ENCODE results near the gene KCNQ1OT1. TPM values are rescaled to one million over a fixed set of nuclear protein-coding genes. Genes with fewer than 3 reads are reported as not detected.

The KCNQ1OT1 gene
- total and polyA plus RNA-seq, 2 of the 4 experiments (the other 2 are of a cell fraction): 0.14 to 2.0 TPM

DNA sequence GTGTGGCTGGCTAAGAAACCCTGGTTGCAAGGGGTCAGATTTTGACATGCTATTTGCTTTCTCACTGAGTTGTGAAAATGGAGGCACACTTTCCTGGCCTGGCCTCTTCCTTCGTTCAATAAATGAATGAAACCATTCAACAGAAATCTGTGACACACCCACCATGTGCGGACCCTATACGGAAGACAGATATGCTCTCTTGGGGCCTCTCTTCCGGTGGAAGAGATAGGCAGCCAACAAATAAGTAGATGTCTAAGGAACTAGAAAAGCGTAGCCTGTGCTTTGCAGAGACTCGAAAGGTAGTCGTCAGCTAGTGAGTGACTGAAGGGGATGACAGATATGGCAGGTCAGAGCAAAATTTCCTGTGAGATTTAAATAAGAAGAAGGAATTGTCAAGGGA, 5.3 kb downstream of the KCNQ1OT1 start (continued):
- TF ChIP-seq RCOR1 (IDR thresholded peaks at IDR 0.05; ENCODE audit: insufficient replicate concordance, low read length) (no peak), SMC3 (IDR thresholded peaks at IDR 0.05; ENCODE audit: low read depth, low read length) (no peak), RFX5 (IDR thresholded peaks at IDR 0.05; ENCODE audit: low read depth, low read length) (no peak), MAFK (IDR thresholded peaks at IDR 0.05; ENCODE audit: low read depth, low read length) (no peak), CHD1 (IDR thresholded peaks at IDR 0.05; ENCODE audit: low read depth, low read length) (no peak)

- ATAC-seq (ENCODE audit: low read depth) (no peak), DNase-seq (no peak)
- in situ Hi-C loops (cut with MboI; ENCODE audit: low sequenced_read_pairs): no loop called here
- Histone ChIP-seq H2BK20ac (ENCODE audit: low read depth, low read length) (no peak overlapping the region), H4K5ac (ENCODE audit: low read depth, low read length) (no peak overlapping the region), H3K9me3 (ENCODE audit: control insufficient read depth, insufficient read depth, low read length) (no peaks in the 10 kb centered on the region), H2AFZ (replicated peaks; ENCODE audit: low read length, poor library complexity) (no peak overlapping the region), H3K23ac (ENCODE audit: low read depth, low read length) (no peak overlapping the region), H3K4me3 (ENCODE audit: insufficient read depth, low read depth, low read length) (no peak overlapping the region), H2BK15ac (ENCODE audit: low read depth, low read length) (no peak overlapping the region), H3K9me1 (ENCODE audit: insufficient read depth, low read length) (peaks cover 13% of the 10 kb centered on the region), H3K14ac (replicated peaks; ENCODE audit: low read depth, low read length) (no peak overlapping the region), H3K18ac (ENCODE audit: low read depth, low read length) (no peak overlapping the region), H2AK9ac (replicated peaks; ENCODE audit: low read depth, low read length, poor library complexity) (peak overlapping the region; percentile 55), H3K4me2 (ENCODE audit: low read depth, low read length) (no peak overlapping the region), H3K56ac (ENCODE audit: extremely low read depth, insufficient read depth, low read length) (no peak overlapping the region), H2BK120ac (ENCODE audit: low read depth, low read length) (no peak overlapping the region), H3K36me3 (ENCODE audit: control insufficient read depth, insufficient read depth, low read length) (peaks cover 7% of the 10 kb centered on the region; the same call in 1 of the 2 replicates), H4K8ac (ENCODE audit: low read depth in 2 of 2, low read length in 2 of 2) (no peak overlapping the region), H4K20me1 (ENCODE audit: insufficient read depth, low read length) (peaks cover 97% of the 10 kb centered on the region), H3K79me1 (ENCODE audit: low read depth in 1 of 2, low read length in 2 of 2) (peaks cover 0 to 67% of the 10 kb centered on the region in 2 experiments; a peak in 3 of 4 replicates), H2BK5ac (ENCODE audit: low read depth, low read length, poor library complexity, severe bottlenecking) (no peak overlapping the region), H3K9ac (ENCODE audit: low read depth, low read length) (no peak overlapping the region), H4K91ac (ENCODE audit: insufficient read depth, low read depth, low read length) (no peak overlapping the region), H3K27ac (ENCODE audit: insufficient read depth, low read length) (no peak overlapping the region), H2AK5ac (ENCODE audit: low read depth, low read length) (no peak overlapping the region), H3K4me1 (ENCODE audit: control insufficient read depth, insufficient read depth, low read length) (peaks cover 3% of the 10 kb centered on the region), H3K4ac (ENCODE audit: low read depth, low read length) (no peak overlapping the region), H3K27me3 (ENCODE audit: control insufficient read depth, insufficient read depth, low read length) (no peaks in the 10 kb centered on the region; the same call in 1 of the 2 replicates)
- POLR2A ChIA-PET (ENCODE audit: unreplicated experiment): no interaction called here
- CTCF ChIA-PET: no interaction called here
- dilution Hi-C loops (cut with HindIII; ENCODE audit: low sequenced_read_pairs, unreplicated experiment): no loop called here
- TF ChIP-seq NFE2L2 (IDR thresholded peaks at IDR 0.05; ENCODE audit: low read depth, low read length) (no peak), MAFK (IDR thresholded peaks at IDR 0.05; ENCODE audit: low read depth, low read length) (no peak)
- no TSS peak for BruUV-seq (replicated peaks)
- no CpG with 5 or more reads among the region's 18 CpGs for WGBS, 2 experiments (ENCODE audit: extremely low coverage in 2 of 2, insufficient read length in 1 of 2)
- intact Hi-C loops (cut with micrococcal nuclease): loop anchor here (2.0 kb wide), 1 partner anchor 191 kb away; the partner anchor contains the start of gene CDKN1C
These were observed 6.2 kb downstream of the KCNQ1OT1 start for GRCh38 chr11:2693271-2694261.
